ENCODE data around the gene TNFRSF9.

TNFRSF9 gene

DNA sequence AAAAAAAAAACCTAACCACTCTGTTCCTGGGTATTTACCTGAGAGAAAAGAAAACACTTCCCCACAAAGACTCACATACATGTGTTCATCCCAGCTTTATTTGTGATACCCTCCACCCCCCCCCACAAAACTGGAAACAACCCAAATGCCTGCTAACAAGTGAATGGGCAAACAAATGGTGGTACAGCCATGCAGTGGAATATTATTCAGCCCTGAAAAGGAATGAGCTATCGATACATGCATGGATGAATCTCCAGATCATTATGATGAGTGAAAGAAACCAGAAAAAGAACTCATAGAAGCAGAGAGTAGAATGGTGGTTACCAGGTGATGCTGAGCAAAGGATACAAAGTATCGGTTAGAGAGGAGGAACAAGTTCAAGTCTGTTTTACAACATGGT is 49.8 kb downstream of the TNFRSF9 start:
- no peaks in the 10 kb centered on the region for H3K36me3 Mint-ChIP-seq
- H3K4me3 Mint-ChIP-seq: no peak overlapping the region
- DNase-seq (ENCODE audit: low spot score in 2 of 2): no peak
- no peak overlapping the region for H3K27ac Mint-ChIP-seq
- no peaks in the 10 kb centered on the region for H3K4me1 Mint-ChIP-seq
- peaks cover 11% of the 10 kb centered on the region for H3K27me3 Mint-ChIP-seq
- peaks cover 2% of the 10 kb centered on the region for H3K9me3 Mint-ChIP-seq
- ATAC-seq (ENCODE audit: low read depth): no peak

DNA sequence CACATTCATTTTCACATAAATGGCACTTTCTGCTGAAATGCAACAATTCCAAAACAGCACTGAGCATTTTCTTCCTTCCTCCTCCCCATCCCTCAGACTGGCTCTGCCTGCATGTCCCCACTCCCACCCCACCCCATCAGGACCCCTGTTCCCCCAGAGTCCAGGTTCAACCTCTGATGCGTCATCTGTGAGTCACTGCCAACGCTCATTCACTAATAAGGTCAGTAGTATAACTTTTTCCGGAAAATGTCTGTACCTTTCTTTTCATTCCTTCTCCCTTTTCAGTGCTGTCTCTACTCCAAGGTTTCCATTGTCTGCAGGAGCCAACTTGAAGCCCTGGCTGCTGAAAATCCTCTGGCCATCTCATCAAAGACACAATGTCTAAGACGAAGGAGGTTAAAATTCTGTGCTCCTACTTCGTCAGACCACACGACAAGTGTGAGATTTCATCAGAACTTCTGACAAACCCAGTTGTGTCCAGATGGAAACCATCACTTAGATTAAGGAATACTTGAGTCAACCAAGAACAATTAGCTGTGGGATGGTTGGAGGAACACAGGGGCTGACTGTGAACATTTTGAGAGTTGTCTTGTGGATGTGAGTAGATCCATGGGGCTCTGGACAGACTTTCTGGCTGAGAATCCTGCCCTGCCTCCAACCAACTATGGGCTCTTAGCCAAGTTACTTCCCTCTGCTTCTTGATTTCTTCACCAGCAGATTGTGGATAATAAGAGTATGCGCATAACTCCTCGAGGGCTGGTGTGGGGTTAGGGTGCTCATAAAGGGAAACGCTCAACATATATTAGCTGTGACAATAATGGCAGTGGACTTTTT is 52.2 kb downstream of the TNFRSF9 start:
- DNase-seq (ENCODE audit: low spot score in 2 of 2) (no peak), ATAC-seq (ENCODE audit: low read depth) (no peak)
- Mint-ChIP-seq H3K36me3 (peaks cover 5% of the 10 kb centered on the region), H3K27me3 (peaks cover 20% of the 10 kb centered on the region), H3K9me3 (peaks cover 7% of the 10 kb centered on the region), H3K27ac (no peak overlapping the region), H3K4me1 (peaks cover 3% of the 10 kb centered on the region), H3K4me3 (no peak overlapping the region)

DNA sequence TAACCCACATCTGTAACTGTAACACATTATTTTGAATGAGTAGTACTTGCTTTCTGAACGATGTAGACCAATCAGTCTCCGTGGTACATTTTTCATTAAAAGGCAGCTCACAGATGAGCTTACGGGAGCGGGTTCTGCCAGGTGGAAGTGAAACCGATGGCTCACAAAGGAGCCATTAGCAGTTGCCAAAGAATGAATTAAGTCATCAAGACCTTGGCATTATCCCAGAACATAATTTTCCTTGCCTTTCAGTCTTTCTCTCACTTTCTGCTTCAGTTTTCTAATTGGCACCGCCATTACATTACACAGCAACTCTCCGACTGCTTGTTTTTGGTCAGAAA is 54.3 kb downstream of the TNFRSF9 start:
- H3K27me3 Mint-ChIP-seq: peaks cover 18% of the 10 kb centered on the region
- peaks cover 3% of the 10 kb centered on the region for H3K4me1 Mint-ChIP-seq
- H3K4me3 Mint-ChIP-seq: no peak overlapping the region
- H3K36me3 Mint-ChIP-seq: peaks cover 5% of the 10 kb centered on the region
- DNase-seq (ENCODE audit: low spot score in 2 of 2): no peak
- H3K27ac Mint-ChIP-seq: no peak overlapping the region
- peaks cover 7% of the 10 kb centered on the region for H3K9me3 Mint-ChIP-seq
- no peak for ATAC-seq (ENCODE audit: low read depth)

DNA sequence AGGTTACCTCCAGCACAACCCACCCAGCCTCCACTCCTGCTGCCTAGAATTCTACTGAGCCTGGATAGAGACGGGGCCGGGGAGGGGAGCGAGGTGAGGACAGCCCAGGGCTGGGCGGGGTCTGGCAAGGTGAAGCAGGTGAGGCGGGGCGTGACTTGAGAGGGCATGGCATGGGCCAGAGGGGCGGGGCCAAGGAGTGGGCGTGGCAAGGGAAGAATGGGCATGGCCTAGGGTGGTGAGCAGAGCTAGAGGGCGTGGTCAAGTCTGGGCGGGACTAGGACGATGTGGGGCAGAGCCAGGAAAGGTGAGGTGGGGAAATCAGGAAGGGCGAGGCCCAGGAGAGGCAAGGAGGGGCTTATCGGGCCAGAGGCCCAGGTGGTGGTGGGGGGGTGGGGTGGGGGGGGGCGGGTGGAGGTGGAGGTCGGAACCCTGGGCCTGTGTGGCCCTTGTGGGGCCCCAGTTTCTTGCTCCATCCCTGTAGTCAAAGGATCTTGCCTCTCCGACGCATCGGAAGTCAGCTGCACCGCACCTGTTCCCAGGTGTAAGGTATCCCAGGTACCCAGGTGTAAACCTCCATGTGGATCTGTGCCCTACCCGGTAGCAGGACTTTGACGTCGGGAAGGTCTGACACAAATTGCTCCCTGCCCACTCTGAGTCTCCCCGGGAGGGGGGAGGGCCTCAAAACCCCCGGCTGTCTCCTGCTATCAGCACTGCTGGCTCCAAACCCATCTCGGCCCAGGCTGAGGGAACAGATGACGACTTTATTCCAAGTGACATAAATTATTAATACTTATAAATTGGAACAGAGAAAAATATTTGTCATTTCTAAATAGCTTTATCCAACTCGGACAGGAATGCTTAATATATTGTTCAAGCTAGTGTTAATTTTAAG is 54.9 kb downstream of the TNFRSF9 start:
- H3K9me3 Mint-ChIP-seq: peaks cover 5% of the 10 kb centered on the region
- peaks cover 3% of the 10 kb centered on the region for H3K4me1 Mint-ChIP-seq
- H3K4me3 Mint-ChIP-seq: no peak overlapping the region
- peaks cover 16% of the 10 kb centered on the region for H3K27me3 Mint-ChIP-seq
- ATAC-seq (ENCODE audit: low read depth): peak; percentile 43
- H3K36me3 Mint-ChIP-seq: peaks cover 5% of the 10 kb centered on the region
- no peak overlapping the region for H3K27ac Mint-ChIP-seq
- DNase-seq (ENCODE audit: low spot score in 2 of 2): no peak

DNA sequence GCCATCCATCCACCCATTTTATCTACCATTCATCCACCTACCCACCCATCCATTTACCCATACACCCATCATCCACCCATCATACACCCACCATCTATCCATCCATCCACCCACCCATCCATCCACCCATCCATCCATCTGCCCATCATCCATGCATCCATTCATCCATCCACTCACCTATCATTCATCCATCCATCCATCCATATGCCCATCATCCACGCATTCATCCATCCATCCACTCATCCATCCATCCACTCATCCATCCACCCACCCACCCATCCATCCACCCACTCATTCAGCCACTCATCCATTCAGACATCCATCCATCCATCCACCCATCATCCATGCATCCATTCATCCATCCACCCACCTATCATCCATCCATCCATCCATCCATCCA is 55.9 kb downstream of the TNFRSF9 start:
- Mint-ChIP-seq H3K27me3 (peaks cover 12% of the 10 kb centered on the region), H3K27ac (no peak overlapping the region), H3K9me3 (peaks cover 5% of the 10 kb centered on the region), H3K4me3 (no peak overlapping the region), H3K36me3 (peaks cover 5% of the 10 kb centered on the region), H3K4me1 (peaks cover 3% of the 10 kb centered on the region)
- DNase-seq (ENCODE audit: low spot score in 2 of 2) (no peak), ATAC-seq (ENCODE audit: low read depth) (no peak)

DNA sequence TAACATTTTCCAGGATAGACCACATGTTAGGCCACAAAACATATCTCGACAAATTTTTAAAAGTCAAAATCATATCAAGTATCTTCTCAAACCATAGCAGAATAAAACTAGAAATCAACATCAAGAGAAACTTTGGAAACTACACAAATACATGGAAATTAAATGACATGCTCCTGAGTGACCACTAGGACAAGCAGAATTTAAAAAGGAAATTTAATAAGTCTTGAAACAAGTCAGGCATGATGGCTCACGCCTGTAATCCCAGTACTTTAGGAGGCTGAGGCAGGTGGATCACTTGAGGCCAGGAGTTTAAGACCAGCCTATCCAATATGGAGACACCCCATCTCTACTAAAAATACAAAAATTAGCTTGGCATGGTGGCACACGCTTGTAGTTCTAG is 61.4 kb downstream of the TNFRSF9 start:
- Mint-ChIP-seq H3K4me1 (no peaks in the 10 kb centered on the region), H3K9me3 (peaks cover 11% of the 10 kb centered on the region), H3K36me3 (peaks cover 4% of the 10 kb centered on the region), H3K27ac (no peak overlapping the region), H3K27me3 (peaks cover 6% of the 10 kb centered on the region), H3K4me3 (no peak overlapping the region)
- ATAC-seq (ENCODE audit: low read depth) (no peak), DNase-seq (ENCODE audit: low spot score in 2 of 2) (no peak)

DNA sequence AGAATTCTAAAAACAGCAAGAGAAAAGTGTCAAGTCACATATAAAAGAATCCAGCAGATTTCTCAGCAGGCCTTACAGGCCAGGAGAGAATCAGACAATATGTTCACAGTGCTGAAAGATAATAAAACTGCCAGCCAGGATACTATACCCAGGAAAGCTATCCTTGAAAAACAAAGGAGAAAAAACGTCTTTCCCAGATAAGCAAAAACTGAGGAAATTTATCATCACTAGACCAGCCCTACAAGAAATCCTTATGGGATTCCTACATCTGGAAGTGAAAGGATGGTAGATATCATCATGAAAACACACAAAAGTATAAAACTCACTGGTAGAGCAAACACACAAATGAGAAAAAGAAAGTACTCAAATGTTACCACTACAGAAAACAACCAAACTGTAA is 62.6 kb downstream of the TNFRSF9 start:
- ATAC-seq (ENCODE audit: low read depth) (no peak), DNase-seq (ENCODE audit: low spot score in 2 of 2) (no peak)
- peaks cover 4% of the 10 kb centered on the region for H3K36me3 Mint-ChIP-seq
- no peak overlapping the region for H3K27ac Mint-ChIP-seq
- peaks cover 10% of the 10 kb centered on the region for H3K27me3 Mint-ChIP-seq
- H3K4me1 Mint-ChIP-seq: no peaks in the 10 kb centered on the region
- peaks cover 11% of the 10 kb centered on the region for H3K9me3 Mint-ChIP-seq
- H3K4me3 Mint-ChIP-seq: no peak overlapping the region

DNA sequence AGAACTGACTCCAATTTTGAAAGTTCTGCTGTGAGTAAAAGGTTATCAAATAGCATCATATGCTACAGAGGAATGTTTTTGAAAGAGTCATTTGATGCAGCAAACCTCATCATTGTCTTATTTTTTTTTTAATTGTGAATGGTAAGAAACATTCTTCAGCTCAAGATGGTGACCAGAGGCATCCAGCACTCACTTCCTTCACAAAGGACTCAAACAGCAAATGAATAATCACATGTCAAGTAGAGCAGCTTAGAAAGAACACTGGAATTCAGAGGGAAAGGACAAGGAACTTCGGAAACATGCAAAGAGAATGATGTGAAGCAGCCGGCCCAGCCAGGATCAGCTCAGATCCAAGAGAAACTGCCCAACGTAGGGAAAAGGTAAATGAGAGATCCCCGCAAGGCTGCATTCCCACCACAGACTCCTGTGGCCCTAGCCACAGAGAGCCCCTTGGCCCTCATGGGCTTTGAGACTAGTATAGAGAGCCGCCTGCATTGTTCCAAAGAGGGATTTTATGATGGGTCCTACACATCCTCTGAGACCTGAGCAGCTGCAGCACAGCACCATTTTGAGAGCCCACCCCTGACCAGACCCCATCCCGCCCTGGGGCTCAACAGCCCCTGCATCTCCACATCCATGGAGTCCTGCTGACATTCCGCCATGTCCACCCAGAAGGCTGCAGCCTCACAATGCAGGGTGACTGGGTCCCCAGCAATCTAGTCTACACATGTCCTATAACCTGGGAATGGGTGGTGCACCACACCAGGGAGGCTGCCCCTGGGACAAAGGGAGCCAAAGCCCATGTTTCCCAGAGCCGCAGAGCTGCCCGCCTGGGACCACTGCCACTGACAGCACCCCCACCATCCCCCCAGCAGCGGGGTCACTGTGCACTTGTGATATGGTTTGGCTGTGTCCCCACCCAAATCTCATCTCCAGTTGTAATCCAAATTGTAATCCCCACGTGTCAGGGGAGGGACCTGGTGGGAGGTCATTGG is 66.5 kb downstream of the TNFRSF9 start:
- no peak for ATAC-seq (ENCODE audit: low read depth)
- Mint-ChIP-seq H3K9me3 (peaks cover 11% of the 10 kb centered on the region), H3K27ac (no peak overlapping the region)

DNA sequence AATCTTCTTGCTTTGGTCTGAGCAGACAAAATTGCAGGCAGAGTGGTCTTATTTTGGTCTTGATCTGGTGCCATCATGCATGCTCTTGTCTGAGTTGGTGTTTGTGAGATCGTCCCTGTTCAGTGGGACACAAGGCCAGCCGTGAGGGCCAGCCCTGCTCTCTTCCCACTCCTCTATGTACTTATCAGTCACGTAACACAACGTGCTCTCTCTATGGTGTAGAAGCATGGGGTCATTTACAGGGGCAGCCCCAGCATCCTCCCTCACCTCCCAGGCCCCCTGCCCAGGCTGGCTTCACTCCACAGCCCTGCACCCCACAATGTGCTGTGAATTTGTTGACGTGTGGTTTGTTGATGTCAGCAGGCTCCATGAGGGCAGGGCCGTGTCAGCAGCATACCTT is 69.5 kb downstream of the TNFRSF9 start:
- Mint-ChIP-seq H3K27ac (no peak overlapping the region), H3K36me3 (peaks cover 2% of the 10 kb centered on the region), H3K27me3 (peaks cover 7% of the 10 kb centered on the region), H3K4me1 (no peaks in the 10 kb centered on the region), H3K9me3 (peaks cover 1% of the 10 kb centered on the region), H3K4me3 (no peak overlapping the region)
- ATAC-seq (ENCODE audit: low read depth) (no peak), DNase-seq (ENCODE audit: low spot score in 2 of 2) (no peak)

More for the DNA sequence above, 66.5 kb downstream of the TNFRSF9 start:
- no peaks in the 10 kb centered on the region for H3K4me1 Mint-ChIP-seq
- no peak overlapping the region for H3K4me3 Mint-ChIP-seq
- DNase-seq (ENCODE audit: low spot score in 2 of 2): no peak
- H3K36me3 Mint-ChIP-seq: peaks cover 4% of the 10 kb centered on the region
- H3K27me3 Mint-ChIP-seq: peaks cover 10% of the 10 kb centered on the region

DNA sequence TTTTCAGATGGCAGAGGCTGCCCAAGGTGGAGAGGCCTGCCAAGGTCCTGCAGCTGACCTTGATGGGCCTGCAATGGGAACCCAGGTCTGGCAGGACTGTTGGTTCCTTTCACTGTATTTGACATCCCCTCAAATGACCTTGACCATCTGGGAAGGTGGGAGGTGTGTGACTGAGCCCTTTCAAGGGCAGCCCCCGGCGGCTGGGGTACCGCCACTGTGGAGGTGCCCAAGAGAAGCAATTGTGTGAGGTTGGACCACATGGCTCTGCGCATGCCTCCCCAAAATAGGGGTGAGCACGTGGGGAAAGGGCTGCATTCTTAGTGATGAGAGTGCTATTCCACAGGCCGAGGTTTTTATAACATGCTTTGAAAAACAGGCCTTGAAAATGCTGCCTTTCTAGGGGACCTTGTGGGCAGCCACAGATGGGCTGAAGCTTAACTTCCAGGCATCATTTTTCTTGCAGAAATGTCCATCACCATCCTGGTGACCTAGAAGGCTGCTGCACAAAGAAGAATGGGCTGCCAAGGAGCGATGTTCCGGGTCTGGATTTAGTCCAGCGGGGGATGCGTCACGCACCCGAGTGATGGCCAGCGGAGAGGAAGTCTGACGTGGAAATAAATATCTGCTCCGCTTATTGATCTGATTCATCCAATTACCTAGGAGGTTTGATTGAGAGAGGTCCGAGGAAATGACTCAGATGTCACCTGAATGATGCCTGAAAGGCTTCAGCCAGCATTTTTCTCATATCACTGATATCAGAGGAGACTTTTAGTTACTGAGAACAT is 71.3 kb downstream of the TNFRSF9 start:
- Mint-ChIP-seq H3K27me3 (peaks cover 7% of the 10 kb centered on the region), H3K9me3 (peaks cover 1% of the 10 kb centered on the region), H3K27ac (no peak overlapping the region), H3K4me3 (no peak overlapping the region), H3K4me1 (no peaks in the 10 kb centered on the region), H3K36me3 (peaks cover 2% of the 10 kb centered on the region)
- ATAC-seq (ENCODE audit: low read depth) (no peak), DNase-seq (ENCODE audit: low spot score in 2 of 2) (no peak)

DNA sequence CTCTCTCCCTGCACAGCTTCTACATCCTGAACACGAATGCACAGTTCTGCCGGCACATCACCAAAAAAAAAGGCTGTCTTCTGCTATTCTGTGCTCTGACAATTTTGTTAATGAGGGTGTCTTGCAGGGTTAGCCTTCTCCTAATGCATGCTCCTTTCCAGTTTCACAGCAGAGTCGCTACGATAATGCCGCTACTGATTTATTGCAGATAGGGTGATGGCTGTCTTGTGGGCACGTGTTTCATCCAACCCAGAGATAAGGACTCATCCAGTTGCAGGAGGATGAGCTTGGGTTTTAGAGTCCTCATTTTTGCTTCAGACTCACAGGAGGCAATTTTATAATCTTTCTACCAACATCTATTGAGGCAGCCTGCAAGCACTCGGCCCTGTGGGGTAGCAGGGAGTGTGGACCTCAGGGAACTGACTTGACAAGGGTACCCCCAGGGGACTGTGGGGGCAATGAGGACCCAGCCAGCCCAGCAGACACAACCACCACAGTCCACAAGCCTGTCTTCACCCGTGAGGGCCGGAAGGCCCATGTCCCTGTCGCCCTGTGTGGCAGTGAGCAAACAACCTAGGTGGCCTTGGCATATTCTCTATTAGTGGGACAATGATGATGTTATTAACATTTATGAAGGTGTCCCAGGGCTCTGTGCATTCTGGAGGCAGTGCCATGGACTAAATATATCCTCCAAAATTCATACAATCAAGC is 72.4 kb downstream of the TNFRSF9 start:
- H3K4me3 Mint-ChIP-seq: no peak overlapping the region
- no peak overlapping the region for H3K27ac Mint-ChIP-seq
- DNase-seq (ENCODE audit: low spot score in 2 of 2) (no peak), ATAC-seq (ENCODE audit: low read depth) (no peak)
- H3K4me1 Mint-ChIP-seq: no peaks in the 10 kb centered on the region
- peaks cover 1% of the 10 kb centered on the region for H3K9me3 Mint-ChIP-seq
- H3K27me3 Mint-ChIP-seq: peaks cover 4% of the 10 kb centered on the region
- peaks cover 2% of the 10 kb centered on the region for H3K36me3 Mint-ChIP-seq

DNA sequence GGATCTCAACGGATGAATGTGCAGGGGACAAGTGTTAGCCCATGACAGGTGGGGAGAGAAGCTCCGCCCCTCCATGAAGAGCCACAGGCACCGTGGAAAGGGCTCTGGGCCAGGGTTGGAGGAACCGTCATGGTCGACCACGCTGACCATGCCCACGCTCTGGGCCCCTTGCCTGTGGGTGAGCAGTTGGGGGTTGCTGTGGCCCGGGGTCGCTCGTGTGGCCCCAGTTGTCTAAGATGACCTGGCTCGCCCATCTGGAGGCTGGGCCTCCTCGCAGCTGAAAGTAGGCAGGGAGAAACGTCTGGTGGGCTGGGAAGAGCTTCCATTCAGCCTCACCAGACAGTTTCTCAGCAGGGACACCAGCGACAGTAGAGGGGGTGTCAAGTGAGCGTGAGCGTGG is 74.7 kb downstream of the TNFRSF9 start:
- Mint-ChIP-seq H3K36me3 (peaks cover 2% of the 10 kb centered on the region), H3K27ac (no peak overlapping the region), H3K4me1 (no peaks in the 10 kb centered on the region), H3K27me3 (peaks cover 3% of the 10 kb centered on the region), H3K4me3 (no peak overlapping the region), H3K9me3 (peaks cover 1% of the 10 kb centered on the region)
- ATAC-seq (ENCODE audit: low read depth) (no peak), DNase-seq (ENCODE audit: low spot score in 2 of 2) (no peak)
